DLD1 (cell line): ENCODE results near the gene UMAD1.
"Not testable (repeated sequence)": the region's sequence is repeated elsewhere in the genome, so short reads cannot be mapped to it uniquely, and the experiment has no call there.

Experiments
- in situ Hi-C: cut with HindIII; loops from 2 replicates; pipeline ENCODE4 v1.10.0; 2017; ENCODE audit warnings: low sequenced_read_pairs

Gene UMAD1

GRCh38 chr7:7793921-7794320 lies 153.4 kb downstream of the UMAD1 start:
- in situ Hi-C loops, result no loop called here

GRCh38 chr7:7795203-7795602 lies 154.7 kb downstream of the UMAD1 start:
- in situ Hi-C loops, result no loop called here

- in situ Hi-C loops, result no loop called here
Measured at GRCh38 chr7:7795630-7796121, 155.1 kb downstream of the UMAD1 start.

GRCh38 chr7:7798510-7798909 lies 158.0 kb downstream of the UMAD1 start:
- in situ Hi-C loops, result no loop called here

- in situ Hi-C loops, result no loop called here
Measured at GRCh38 chr7:7799138-7799537, 158.6 kb downstream of the UMAD1 start.

- in situ Hi-C loops, result no loop called here
Measured at GRCh38 chr7:7802531-7802930, 162.0 kb downstream of the UMAD1 start.

- in situ Hi-C loops, result no loop called here
Measured at GRCh38 chr7:7803715-7804178, 163.2 kb downstream of the UMAD1 start.

GRCh38 chr7:7804822-7805221 lies 164.3 kb downstream of the UMAD1 start:
- in situ Hi-C loops, result not testable (repeated sequence)

- in situ Hi-C loops, result no loop called here
Measured at GRCh38 chr7:7805511-7806153, 165.1 kb downstream of the UMAD1 start.

- in situ Hi-C loops, result no loop called here
Measured at GRCh38 chr7:7808156-7808555, 167.6 kb downstream of the UMAD1 start.

GRCh38 chr7:7808626-7809025 lies 168.1 kb downstream of the UMAD1 start:
- in situ Hi-C loops, result no loop called here

- in situ Hi-C loops, result no loop called here
Measured at GRCh38 chr7:7810380-7810779, 169.8 kb downstream of the UMAD1 start.

GRCh38 chr7:7810826-7811225 lies 170.3 kb downstream of the UMAD1 start:
- in situ Hi-C loops, result no loop called here

- in situ Hi-C loops, result no loop called here
Measured at GRCh38 chr7:7812112-7812511, 171.6 kb downstream of the UMAD1 start.

GRCh38 chr7:7815395-7815794 lies 174.8 kb downstream of the UMAD1 start:
- in situ Hi-C loops, result no loop called here

GRCh38 chr7:7816084-7816483 lies 175.5 kb downstream of the UMAD1 start:
- in situ Hi-C loops, result no loop called here

GRCh38 chr7:7816816-7817536 lies 176.4 kb downstream of the UMAD1 start:
- in situ Hi-C loops, result no loop called here

- in situ Hi-C loops, result no loop called here
Measured at GRCh38 chr7:7817748-7818147, 177.2 kb downstream of the UMAD1 start.

- in situ Hi-C loops, result not testable (repeated sequence)
Measured at GRCh38 chr7:7818179-7818578, 177.6 kb downstream of the UMAD1 start.

GRCh38 chr7:7819442-7820247 lies 179.1 kb downstream of the UMAD1 start:
- in situ Hi-C loops, result no loop called here

- in situ Hi-C loops, result no loop called here
Measured at GRCh38 chr7:7820409-7820808, 179.9 kb downstream of the UMAD1 start.
